ENCODE measurements around the gene CMTM3. TPM values are rescaled to one million over a fixed set of nuclear protein-coding genes. Genes with fewer than 3 reads are reported as not detected.

Gene CMTM3
- total and polyA plus RNA-seq, 4 donors: 1.6 to 12.2 (median 4.6) TPM

- no peaks in the 10 kb centered on the region for H3K9me3 ChIP-seq (ENCODE audit: control insufficient read depth in 4 of 4, low read length in 3 of 4)
- no peaks in the 10 kb centered on the region for H3K36me3 ChIP-seq (ENCODE audit: control insufficient read depth in 4 of 4, insufficient read depth in 3 of 4, low read depth in 1 of 4, low read length in 3 of 4)
- DNase-seq (ENCODE audit: low spot score): no peak
- H3K27ac ChIP-seq (ENCODE audit: low read depth in 1 of 2, low read length in 2 of 2): no peak overlapping the region
- 94% methylated on average over 3 of the region's 3 CpGs for WGBS
- H3K27me3 ChIP-seq (ENCODE audit: control insufficient read depth in 4 of 4, insufficient read depth in 4 of 4, low read length in 3 of 4): no peaks in the 10 kb centered on the region
- no peak overlapping the region for H3K9ac ChIP-seq (ENCODE audit: low read depth in 1 of 2, low read length in 2 of 2)
- H3K4me3 ChIP-seq (ENCODE audit: low read depth in 1 of 3, low read length in 3 of 3): no peak overlapping the region
- TF ChIP-seq TAF1 (conservative IDR thresholded peaks at IDR 0.05) (no peak), JUND (IDR thresholded peaks at IDR 0.05) (no peak)
- H3K4me1 ChIP-seq (ENCODE audit: control insufficient read depth in 4 of 4, insufficient read depth in 4 of 4, low read length in 3 of 4): peaks cover 0 to 7% (median 0%) of the 10 kb centered on the region in 4 donors
These were observed 33.3 kb downstream of the CMTM3 start for GRCh38 chr16:66637806-66638205.

- no peak overlapping the region for H3K27ac ChIP-seq (ENCODE audit: low read depth in 1 of 2, low read length in 2 of 2)
- H3K27me3 ChIP-seq (ENCODE audit: control insufficient read depth in 4 of 4, insufficient read depth in 4 of 4, low read length in 3 of 4): no peaks in the 10 kb centered on the region
- H3K9me3 ChIP-seq (ENCODE audit: control insufficient read depth in 4 of 4, low read length in 3 of 4): no peaks in the 10 kb centered on the region
- no peaks in the 10 kb centered on the region for H3K36me3 ChIP-seq (ENCODE audit: control insufficient read depth in 4 of 4, insufficient read depth in 3 of 4, low read depth in 1 of 4, low read length in 3 of 4)
- H3K4me1 ChIP-seq (ENCODE audit: control insufficient read depth in 4 of 4, insufficient read depth in 4 of 4, low read length in 3 of 4): peaks cover 0 to 7% (median 0%) of the 10 kb centered on the region in 4 donors
- 95% methylated on average over 6 of the region's 6 CpGs for WGBS
- no peak for TF ChIP-seq EGR1 (IDR thresholded peaks at IDR 0.05; ENCODE audit: low read depth in 2 of 2)
- no peak for TF ChIP-seq SP1 (IDR thresholded peaks at IDR 0.05)
- TF ChIP-seq, protein P1, sequence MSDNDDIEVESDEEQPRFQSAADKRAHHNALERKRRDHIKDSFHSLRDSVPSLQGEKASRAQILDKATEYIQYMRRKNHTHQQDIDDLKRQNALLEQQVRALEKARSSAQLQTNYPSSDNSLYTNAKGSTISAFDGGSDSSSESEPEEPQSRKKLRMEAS (IDR thresholded peaks at IDR 0.05): no peak
- no peak for TF ChIP-seq CTCF (IDR thresholded peaks at IDR 0.05; ENCODE audit: low read depth, low read length, missing input control)
- no peak for TF ChIP-seq ZBTB33 (IDR thresholded peaks at IDR 0.05)
- no peak for TF ChIP-seq YY1 (IDR thresholded peaks at IDR 0.05)
- TF ChIP-seq RXRA (IDR thresholded peaks at IDR 0.05): no peak
- TF ChIP-seq TAF1 (conservative IDR thresholded peaks at IDR 0.05): no peak
- TF ChIP-seq GABPA (IDR thresholded peaks at IDR 0.05 in 1 of 2, conservative IDR thresholded peaks at IDR 0.05 in 1 of 2): no peak
- TF ChIP-seq, protein P2, sequence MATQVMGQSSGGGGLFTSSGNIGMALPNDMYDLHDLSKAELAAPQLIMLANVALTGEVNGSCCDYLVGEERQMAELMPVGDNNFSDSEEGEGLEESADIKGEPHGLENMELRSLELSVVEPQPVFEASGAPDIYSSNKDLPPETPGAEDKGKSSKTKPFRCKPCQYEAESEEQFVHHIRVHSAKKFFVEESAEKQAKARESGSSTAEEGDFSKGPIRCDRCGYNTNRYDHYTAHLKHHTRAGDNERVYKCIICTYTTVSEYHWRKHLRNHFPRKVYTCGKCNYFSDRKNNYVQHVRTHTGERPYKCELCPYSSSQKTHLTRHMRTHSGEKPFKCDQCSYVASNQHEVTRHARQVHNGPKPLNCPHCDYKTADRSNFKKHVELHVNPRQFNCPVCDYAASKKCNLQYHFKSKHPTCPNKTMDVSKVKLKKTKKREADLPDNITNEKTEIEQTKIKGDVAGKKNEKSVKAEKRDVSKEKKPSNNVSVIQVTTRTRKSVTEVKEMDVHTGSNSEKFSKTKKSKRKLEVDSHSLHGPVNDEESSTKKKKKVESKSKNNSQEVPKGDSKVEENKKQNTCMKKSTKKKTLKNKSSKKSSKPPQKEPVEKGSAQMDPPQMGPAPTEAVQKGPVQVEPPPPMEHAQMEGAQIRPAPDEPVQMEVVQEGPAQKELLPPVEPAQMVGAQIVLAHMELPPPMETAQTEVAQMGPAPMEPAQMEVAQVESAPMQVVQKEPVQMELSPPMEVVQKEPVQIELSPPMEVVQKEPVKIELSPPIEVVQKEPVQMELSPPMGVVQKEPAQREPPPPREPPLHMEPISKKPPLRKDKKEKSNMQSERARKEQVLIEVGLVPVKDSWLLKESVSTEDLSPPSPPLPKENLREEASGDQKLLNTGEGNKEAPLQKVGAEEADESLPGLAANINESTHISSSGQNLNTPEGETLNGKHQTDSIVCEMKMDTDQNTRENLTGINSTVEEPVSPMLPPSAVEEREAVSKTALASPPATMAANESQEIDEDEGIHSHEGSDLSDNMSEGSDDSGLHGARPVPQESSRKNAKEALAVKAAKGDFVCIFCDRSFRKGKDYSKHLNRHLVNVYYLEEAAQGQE (IDR thresholded peaks at IDR 0.05): no peak
- no peak for DNase-seq (ENCODE audit: low spot score)
- H3K9ac ChIP-seq (ENCODE audit: low read depth in 1 of 2, low read length in 2 of 2): no peak overlapping the region
- no peak overlapping the region for H3K4me3 ChIP-seq (ENCODE audit: low read depth in 1 of 3, low read length in 3 of 3)
These were observed 34.8 kb downstream of the CMTM3 start for GRCh38 chr16:66639091-66639885.

Data from liver (tissue), 9 donors.